GM19463 (cell line): ENCODE results near the gene GPC5.

Experiments used
- ATAC-seq: cut with Tn5 transposase; IDR thresholded peaks from one replicate; pipeline ENCODE4 v1.9.1; 2021; ENCODE audit warnings: mild to moderate bottlenecking, moderate library complexity; ENCODE audit not compliant: unreplicated experiment

GPC5 gene

GRCh38 chr13:92575777-92576176 lies 1177.4 kb downstream of the GPC5 start:
- ATAC-seq: no peak

GRCh38 chr13:92578358-92578757 lies 1179.9 kb downstream of the GPC5 start:
- no peak for ATAC-seq

GRCh38 chr13:92589955-92590354 lies 1191.5 kb downstream of the GPC5 start:
- no peak for ATAC-seq

GRCh38 chr13:92590503-92590908 lies 1192.1 kb downstream of the GPC5 start:
- ATAC-seq: no peak

- no peak for ATAC-seq
Observed at GRCh38 chr13:92591117-92591516, 1192.7 kb downstream of the GPC5 start.

GRCh38 chr13:92592757-92593156 lies 1194.3 kb downstream of the GPC5 start:
- no peak for ATAC-seq

GRCh38 chr13:92602560-92602959 lies 1204.1 kb downstream of the GPC5 start:
- ATAC-seq: no peak

- no peak for ATAC-seq
Observed at GRCh38 chr13:92609376-92609775, 1211.0 kb downstream of the GPC5 start.

- ATAC-seq: no peak
Observed at GRCh38 chr13:92612892-92613291, 1214.5 kb downstream of the GPC5 start.

- no peak for ATAC-seq
Observed at GRCh38 chr13:92613921-92614320, 1215.5 kb downstream of the GPC5 start.

- no peak for ATAC-seq
Observed at GRCh38 chr13:92621985-92622384, 1223.6 kb downstream of the GPC5 start.

GRCh38 chr13:92622905-92623304 lies 1224.5 kb downstream of the GPC5 start:
- ATAC-seq: no peak

- ATAC-seq: no peak
Observed at GRCh38 chr13:92626274-92626673, 1227.9 kb downstream of the GPC5 start.

GRCh38 chr13:92640936-92641335 lies 1242.5 kb downstream of the GPC5 start:
- ATAC-seq: no peak

GRCh38 chr13:92649140-92649813 lies 1250.9 kb downstream of the GPC5 start:
- ATAC-seq: no peak

- no peak for ATAC-seq
Observed at GRCh38 chr13:92656103-92656502, 1257.7 kb downstream of the GPC5 start.

- no peak for ATAC-seq
Observed at GRCh38 chr13:92656648-92657047, 1258.2 kb downstream of the GPC5 start.

- ATAC-seq: no peak
Observed at GRCh38 chr13:92657565-92657964, 1259.1 kb downstream of the GPC5 start.

GRCh38 chr13:92658293-92658692 lies 1259.9 kb downstream of the GPC5 start:
- no peak for ATAC-seq

GRCh38 chr13:92661406-92661805 lies 1263.0 kb downstream of the GPC5 start:
- ATAC-seq: no peak

- ATAC-seq: no peak
Observed at GRCh38 chr13:92668157-92668556, 1269.7 kb downstream of the GPC5 start.

- ATAC-seq: no peak
Observed at GRCh38 chr13:92670096-92670495, 1271.7 kb downstream of the GPC5 start.

- ATAC-seq: no peak
Observed at GRCh38 chr13:92671821-92672220, 1273.4 kb downstream of the GPC5 start.
